SK-N-DZ (cell line): ENCODE data around the gene TBK1.

ENCODE experiments used
- DNase-seq: peaks from one replicate; pipeline ENCODE4 v3.0.0-alpha.2; 2015; ENCODE audit warnings: low spot score

Gene TBK1

DNA sequence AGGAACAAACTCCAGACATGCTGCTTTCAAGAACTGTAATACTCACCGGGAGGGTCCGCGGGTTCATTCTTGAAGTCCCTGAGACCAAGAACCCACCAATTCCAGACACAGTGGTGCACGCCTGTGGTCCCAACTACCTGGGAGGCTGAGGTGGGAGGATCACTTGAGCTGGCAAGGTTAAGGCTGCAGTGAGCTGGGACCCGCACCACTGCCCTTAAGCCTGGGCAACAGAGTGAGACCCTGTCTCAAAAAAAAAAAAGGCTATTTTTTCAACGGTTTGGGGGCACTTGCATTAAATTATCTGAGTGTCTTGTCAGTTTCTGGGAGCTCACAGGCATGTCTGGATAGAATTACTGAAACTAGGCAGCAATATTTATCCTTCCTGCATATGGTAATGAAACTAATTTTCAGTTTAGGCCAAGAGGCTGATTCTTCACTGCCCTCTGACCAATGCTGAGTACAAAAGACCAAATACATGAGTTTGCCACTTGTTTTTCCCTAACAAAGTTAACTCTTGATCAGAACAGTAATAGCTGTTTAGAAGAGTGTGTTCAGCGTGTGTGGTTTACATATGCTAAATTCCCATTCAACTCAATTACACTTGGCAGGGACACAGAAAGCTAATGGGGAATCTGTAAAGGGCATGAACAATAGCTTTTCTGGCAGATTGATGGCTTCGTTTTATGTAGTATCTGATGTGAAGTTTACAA lies 92.6 kb downstream of the TBK1 start:
- no peak for DNase-seq

DNA sequence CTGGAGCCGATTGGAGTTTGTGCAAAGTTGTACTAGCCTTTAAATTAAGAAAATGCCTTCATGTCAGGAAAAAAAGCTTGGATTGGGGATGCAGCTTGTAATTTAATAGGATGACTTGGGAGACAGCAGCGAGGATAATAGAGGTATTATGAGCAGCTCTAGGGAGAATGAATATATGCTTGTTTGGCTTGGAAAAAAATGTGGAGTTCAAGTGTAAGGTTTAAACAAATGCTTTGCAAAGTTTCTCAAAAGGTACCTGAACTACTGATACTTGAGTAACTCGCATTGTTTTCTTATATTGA lies 93.1 kb downstream of the TBK1 start:
- no peak for DNase-seq

DNA sequence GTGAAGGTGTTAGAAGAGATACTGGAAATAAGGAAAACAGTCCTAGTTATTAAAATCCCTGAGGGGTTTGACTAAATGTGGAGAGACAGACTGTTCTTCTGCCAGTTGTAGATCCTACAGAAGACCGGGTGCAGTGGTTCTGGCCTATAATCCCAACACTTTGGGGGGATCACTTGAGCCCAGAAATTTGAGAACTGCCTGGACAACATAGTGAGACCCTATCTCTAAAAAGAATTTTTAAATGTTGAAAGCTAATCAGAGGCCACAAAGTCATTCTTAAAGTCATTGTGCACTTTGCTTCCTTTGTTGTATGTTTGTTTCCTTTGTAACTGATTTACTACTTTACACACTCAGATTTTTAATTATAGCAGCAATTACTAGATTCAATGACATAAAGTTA lies 97.2 kb downstream of the TBK1 start:
- DNase-seq: no peak

DNA sequence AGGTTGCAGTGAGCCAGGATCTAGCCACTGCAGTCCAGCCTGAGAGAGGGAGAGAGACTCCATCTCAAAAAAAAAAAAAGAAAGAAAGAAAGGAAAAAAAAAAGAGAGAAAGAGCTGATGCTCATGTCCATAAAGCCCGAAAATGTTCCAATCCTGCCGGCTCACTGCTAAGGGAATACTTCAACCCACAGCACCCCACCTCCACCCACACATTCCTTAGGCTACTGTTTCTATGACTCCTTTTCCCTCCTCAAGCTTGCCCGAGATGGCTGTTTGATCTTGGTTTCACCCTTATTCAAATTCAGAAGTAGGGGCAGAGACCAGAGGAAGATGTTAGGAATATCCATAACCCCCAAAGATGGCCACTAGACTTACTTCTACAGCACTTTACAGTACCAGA lies 98.8 kb downstream of the TBK1 start:
- DNase-seq: no peak

DNA sequence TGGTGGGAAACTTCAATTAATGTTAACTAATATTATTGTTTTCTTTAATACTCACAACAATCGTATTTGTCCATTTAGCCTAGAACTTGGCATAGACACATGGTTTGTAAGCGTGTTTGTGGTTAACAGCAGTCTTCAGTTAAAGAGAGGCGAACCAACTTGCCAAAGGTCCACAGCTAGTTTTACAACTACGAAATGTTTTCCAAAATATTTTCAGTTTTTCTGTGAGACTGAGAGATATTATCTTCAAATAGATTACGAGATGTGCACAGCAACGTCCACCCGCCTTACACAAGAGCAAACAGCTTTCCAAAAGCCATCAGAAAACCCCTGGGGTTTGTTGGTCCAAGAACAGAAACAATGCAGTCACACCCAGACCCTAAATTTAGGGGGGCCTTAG lies 99.8 kb downstream of the TBK1 start:
- DNase-seq: no peak
